ENCODE results near the gene NUCB2. TPM values are rescaled to one million over a fixed set of nuclear protein-coding genes. Genes with fewer than 3 reads are reported as not detected.
"Not testable (repeated sequence)": the region's sequence is repeated elsewhere in the genome, so short reads cannot be mapped to it uniquely, and the experiment has no call there.

Gene NUCB2
- total RNA-seq: 69.7 TPM

- DNase-seq: peak; percentile 97
Observed at GRCh38 chr11:17276236-17277023, at the start of gene NUCB2. Gene NUCB2 (plus strand): TSS chr11:17276739. CDS start chr11:17295324, 18,585 bp downstream.

- DNase-seq: not testable (repeated sequence)
Observed at GRCh38 chr11:17228186-17228925, 48.2 kb upstream of the NUCB2 start.

- DNase-seq: no peak
Observed at GRCh38 chr11:17229481-17230152, 46.9 kb upstream of the NUCB2 start.

GRCh38 chr11:17230867-17231851 lies 45.4 kb upstream of the NUCB2 start:
- no peak for DNase-seq

- no peak for DNase-seq
Observed at GRCh38 chr11:17233101-17233500, 43.4 kb upstream of the NUCB2 start.

GRCh38 chr11:17238377-17238776 lies 38.2 kb upstream of the NUCB2 start:
- DNase-seq: no peak

GRCh38 chr11:17239927-17240326 lies 36.6 kb upstream of the NUCB2 start:
- DNase-seq: not testable (repeated sequence)

GRCh38 chr11:17240780-17241179 lies 35.8 kb upstream of the NUCB2 start:
- no peak for DNase-seq

GRCh38 chr11:17242954-17243353 lies 33.6 kb upstream of the NUCB2 start:
- not testable (repeated sequence) for DNase-seq

GRCh38 chr11:17244046-17244445 lies 32.5 kb upstream of the NUCB2 start:
- no peak for DNase-seq

- no peak for DNase-seq
Observed at GRCh38 chr11:17250561-17251350, 25.8 kb upstream of the NUCB2 start.

- DNase-seq: no peak
Observed at GRCh38 chr11:17252704-17253103, 23.8 kb upstream of the NUCB2 start.

- DNase-seq: no peak
Observed at GRCh38 chr11:17256512-17256911, 20.0 kb upstream of the NUCB2 start.

GRCh38 chr11:17257196-17257595 lies 19.3 kb upstream of the NUCB2 start:
- no peak for DNase-seq

- no peak for DNase-seq
Observed at GRCh38 chr11:17258670-17259069, 17.9 kb upstream of the NUCB2 start.

GRCh38 chr11:17259519-17259918 lies 17.0 kb upstream of the NUCB2 start:
- no peak for DNase-seq

- DNase-seq: no peak
Observed at GRCh38 chr11:17260020-17260419, 16.5 kb upstream of the NUCB2 start.

GRCh38 chr11:17263769-17264168 lies 12.8 kb upstream of the NUCB2 start:
- no peak for DNase-seq

- no peak for DNase-seq
Observed at GRCh38 chr11:17266781-17267180, 9.8 kb upstream of the NUCB2 start.

- no peak for DNase-seq
Observed at GRCh38 chr11:17267576-17267975, 9.0 kb upstream of the NUCB2 start.

GRCh38 chr11:17268500-17268899 lies 8.0 kb upstream of the NUCB2 start:
- DNase-seq: not testable (repeated sequence)
